H4 (cell line): ENCODE results near the gene GTPBP6. TPM values are rescaled to one million over a fixed set of nuclear protein-coding genes. Genes with fewer than 3 reads are reported as not detected.
"Not testable (repeated sequence)": the region's sequence is repeated elsewhere in the genome, so short reads cannot be mapped to it uniquely, and the experiment has no call there.

ENCODE experiments used
- DNase-seq: peaks from one replicate; pipeline ENCODE4 v3.0.0-alpha.2; 2015; ENCODE audit warnings: low spot score
- total RNA-seq: library from RNA; depleted of rRNA; stranded (reverse); fragments of >200 nt; shearing (Covaris generic); gene quantifications from 2 replicates; pipeline ENCODE4 v1.2.3, GENCODE V29; 2014

Gene GTPBP6
- total RNA-seq, 1 experiment from 2014 or later, result 40.2 TPM

DNA sequence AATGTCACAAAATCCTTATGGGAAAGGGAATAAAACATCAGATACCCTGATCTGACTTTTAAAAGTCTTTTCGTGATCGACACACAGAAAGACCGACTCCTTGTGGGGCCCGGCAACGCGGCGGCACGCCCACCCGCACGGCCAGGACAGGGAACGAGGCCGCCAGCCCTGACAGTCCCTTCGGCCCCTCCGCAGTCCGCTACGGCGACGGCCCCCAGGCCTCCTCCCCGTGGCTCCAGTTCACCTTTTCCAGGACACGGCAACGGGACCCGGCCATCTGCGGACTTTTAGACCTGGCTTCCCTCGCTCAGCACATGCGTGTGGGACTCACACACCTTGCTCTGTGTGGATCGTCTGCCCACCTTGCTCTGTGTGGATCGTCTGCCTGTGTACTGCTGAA is 33.6 kb upstream of the GTPBP6 start:
- DNase-seq, result no peak

DNA sequence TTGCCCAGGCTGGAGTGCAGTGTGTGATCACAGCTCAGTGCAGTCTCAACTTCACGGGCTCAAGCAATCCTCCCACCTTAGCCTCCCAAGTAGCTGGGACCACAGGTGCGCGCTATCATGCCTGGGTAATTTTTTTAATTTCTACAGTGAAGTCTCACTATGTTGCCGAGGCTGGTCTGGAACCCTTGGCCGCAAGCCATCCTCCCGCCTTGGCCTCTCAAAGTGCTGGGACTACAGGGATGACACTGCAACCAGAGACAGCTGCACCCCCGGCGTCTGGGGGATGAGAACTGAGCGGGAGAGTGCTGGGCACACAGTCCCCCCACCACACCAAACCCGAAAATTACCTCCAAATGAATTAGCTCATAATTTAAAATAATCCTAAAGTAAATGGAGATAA is 33.1 kb upstream of the GTPBP6 start:
- no peak for DNase-seq

DNA sequence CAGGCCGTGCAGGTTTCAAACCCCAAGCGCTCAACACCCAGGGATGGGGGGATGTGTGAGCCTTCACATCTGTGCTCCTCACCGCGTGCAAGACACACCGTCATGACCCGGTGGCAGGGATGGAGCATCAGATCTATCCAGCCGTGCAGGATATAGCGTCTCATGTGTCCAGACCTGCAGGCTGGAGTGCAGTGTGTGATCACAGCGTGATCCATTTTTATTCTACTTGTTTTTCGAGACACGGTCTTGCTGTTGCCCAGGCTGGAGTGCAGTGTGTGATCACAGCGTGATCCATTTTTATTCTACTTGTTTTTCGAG is 32.7 kb upstream of the GTPBP6 start:
- DNase-seq, result not testable (repeated sequence)

DNA sequence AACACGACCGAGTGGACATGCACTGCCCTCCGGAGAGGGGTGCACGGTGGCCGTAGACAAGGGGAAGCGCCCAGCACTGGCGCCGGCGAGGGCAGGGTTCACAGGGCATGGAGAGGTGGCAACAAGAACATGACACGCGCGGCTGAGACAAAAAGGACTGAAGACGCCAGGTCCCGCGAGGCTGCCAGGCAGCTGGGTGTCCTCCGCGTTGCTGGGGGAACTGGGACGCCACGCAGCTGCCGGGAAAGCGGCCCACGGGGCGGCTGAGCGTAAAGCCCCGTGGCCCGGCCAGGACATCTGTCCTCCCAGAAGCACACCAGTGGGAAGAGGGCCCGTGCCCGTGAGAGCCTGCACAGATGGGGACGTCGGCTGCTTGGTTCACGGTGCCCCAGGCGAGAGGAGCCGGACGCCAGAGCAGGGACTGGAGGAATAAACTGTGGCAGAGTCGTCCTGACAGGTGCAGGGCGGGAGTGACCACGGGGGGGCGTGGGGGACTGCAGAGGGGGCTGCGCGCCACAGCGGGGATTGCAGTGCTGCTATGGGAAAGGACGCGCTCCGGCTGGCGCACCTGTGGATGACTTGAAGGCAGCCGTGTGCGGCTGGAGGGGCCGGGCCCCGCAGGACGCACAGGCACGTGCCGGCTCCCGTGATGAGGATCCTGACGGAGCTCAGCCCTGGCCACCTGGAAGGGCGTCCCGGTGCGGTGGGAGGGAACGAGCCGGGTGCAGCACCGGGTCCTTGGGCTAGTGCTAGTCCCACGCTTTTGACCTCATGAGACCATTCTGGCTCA is 32.1 kb upstream of the GTPBP6 start:
- DNase-seq, result no peak

DNA sequence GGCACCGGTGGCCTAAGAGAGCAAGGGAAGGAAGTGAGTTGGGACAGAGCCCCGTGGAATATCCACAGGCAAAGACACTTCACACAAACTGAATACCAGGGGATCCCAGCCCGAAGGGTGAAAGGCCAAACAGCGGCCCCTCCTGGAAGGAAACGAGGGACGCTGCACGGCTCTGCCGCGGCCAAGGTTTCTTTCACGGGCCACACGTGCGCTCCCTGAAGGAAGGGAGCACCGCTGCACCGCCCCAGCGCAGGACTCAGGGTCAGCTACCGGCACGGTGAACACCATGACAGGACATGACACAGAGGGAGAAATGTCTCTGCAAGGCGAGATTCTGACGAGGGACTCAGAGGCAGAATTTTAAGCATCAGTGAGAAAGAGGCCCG is 31.5 kb upstream of the GTPBP6 start:
- no peak for DNase-seq

DNA sequence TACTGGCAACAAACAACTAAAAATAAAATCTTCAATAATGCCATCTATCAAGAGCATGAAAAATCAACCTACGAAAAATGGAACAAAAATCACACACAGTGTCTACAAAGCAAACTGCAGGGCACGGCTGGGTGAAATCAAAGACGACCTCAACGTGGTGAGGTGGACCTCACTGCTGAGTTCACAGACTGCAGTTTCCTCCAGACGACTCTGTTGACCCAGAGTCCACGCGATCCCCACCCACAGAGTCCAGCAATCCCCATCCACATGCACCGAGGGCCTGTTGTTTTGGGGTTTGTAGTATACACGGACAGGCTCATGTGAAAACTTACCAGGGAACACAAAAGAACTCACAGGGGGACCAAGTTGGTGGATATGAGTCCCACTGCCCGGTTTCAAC is 31.1 kb upstream of the GTPBP6 start:
- DNase-seq, result no peak

DNA sequence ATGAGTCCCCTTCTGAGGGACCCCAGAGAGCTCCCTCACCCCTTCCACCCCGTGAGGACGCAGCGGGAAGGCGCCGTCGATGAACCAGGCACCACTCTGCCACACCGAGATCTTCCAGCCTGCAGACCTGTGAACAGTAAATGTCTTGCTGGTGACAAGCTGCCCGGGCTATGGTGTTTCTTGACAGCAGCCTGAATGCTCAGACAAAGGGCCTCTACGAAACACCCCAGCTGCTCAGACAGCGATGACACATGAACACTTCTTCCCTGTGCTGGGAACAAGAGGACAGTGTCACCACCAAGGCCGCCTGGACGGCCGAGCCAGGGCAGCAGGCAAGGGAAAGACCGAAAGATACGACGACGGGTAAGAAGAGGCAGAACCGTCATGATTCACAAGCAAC is 30.6 kb upstream of the GTPBP6 start:
- no peak for DNase-seq

DNA sequence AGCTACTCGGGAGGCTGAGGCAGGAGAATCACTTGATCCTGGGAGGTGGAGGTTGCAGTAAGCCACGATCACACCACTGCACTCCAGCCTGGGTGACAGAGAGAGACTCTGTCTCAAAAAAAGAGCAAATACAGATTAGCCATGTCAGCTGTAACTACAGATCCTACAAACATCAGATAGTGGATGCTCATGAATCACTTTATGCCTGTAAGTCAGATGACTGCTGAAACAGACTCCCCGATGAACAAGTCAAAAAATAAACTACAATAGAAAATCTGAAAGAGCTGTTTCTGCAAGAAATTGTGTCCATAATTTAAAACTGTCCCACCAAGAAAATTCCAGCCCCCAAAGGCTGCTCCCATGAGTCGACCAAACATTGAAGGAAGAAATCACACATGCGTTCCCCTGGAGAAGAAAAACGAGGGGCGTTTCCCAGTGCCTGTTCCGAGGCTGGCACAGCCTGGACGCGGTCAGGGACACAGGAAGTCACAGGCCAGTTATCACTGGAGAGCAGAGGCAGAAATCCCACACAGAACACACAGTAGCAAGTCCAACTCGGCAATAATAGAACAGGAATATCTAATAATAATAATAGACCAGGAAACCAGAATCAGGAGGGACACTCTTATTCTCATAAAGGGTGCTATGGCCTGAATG is 30.0 kb upstream of the GTPBP6 start:
- no peak for DNase-seq

DNA sequence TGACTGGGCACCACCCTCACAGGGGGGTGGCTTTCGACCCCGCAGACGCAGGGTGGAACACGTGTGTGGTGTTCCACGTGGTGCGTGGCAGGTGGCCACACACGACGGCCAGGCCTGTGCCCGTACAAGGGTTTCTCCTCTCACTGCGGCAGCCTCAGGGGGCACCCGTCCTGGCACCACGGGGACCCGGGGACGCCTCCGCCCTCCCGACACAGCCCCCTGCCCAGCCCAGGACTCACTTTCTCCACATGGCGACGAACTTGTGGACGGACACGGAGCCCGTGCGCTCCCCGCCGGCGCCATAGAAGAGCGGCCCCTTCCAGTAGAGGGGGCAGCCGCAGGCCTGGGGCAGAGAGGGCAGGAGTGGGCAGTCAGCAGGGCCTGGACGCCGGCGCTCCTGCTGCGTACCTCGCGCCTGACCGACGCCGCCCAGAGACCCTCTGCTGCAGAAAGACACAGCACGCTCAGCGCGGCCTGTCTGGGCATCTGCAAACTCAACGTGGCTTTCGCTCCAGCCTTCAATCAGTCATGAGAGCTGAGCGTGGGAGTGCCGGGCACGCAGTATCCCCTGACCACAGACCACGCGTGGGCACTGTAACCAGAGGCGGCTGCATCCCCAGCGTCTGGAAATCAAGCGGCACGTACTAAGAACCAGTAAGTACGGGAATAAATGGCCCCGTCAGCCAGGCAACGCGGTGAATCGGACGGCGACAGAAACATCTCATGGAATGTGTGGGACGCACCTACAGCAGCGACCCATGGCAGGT is 28.9 kb upstream of the GTPBP6 start:
- DNase-seq, result no peak

DNA sequence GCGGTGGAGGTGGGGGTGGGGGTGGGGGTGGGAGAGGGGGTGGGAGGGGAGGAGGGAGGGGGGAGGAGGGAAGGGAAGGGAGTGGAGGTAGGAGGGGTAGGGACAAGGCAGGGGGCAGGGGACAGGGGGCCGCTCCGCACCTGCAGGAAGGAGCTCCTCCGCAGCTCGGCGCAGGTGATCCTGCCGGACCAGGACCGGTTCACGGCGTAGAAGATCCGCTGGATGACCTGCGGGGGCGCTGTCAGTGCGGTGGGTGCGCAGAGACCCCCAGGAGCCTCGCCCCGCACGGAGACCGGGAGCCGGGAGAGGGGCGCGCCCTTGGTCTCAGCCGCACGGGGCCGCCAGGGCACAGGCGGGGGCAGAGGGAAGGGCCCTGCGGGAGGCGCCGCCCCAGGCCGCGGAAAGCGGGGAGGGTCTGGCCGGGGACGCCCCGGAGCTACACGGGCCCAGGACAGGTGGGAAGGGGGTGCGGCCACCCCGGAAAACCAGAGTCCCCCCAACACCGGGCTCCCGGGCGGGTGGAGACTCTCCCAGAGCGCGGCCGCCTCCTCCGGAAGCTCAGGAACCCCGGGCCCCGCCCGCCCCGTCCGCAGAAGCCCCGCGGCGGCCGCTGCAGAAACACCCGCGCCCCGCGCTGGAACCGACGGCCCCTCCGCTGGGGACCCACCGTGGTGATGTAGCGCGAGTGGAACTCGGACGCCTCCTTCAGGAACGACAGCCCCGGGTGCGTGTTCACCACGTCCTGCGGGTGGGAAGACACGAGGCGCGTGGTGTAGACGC is 27.6 kb upstream of the GTPBP6 start:
- DNase-seq, result no peak

DNA sequence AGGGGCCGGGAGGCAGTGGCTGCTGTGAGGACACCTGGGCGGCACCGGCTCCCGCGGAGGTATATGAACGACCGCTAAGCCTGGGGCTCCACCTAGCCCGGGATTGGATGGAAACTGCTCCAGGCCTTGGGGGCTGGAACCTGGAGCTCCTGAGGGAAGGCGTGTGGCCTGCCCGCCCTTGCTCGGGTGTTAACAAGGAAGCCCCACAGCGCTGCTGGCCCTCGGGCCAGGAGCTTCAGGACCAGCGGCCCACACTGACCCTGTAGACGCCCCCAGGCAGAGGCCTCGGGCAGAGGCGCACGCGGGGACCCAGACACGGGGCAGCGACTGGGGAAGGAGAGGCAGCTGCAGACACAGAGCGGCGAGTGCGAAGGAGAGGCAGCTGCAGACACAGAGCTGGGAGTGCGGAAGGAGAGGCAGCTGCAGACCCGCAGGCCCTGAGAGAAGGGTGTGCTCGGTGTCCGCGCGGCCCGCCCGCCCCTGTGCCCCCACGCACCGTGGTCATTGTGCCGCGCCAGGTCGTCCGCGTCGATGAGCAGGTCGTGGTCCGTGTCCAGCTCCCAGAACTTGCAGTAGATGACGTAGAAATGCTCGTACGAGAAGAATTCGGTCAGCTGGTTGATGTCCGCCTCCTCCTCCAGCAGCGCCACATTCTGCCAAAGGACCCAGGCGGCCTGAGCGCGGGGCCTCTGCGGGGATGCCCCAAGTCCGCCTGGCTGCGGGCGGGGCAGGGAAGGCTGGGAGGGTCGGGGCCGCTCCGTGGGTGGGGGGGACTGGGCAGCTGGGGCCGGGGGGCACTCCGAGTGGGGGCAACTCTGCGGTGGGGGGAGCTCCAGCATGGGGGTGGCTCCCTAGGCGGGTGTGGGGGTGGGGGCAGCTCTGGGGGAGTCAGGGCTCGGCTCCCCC is 26.7 kb upstream of the GTPBP6 start:
- no peak for DNase-seq

DNA sequence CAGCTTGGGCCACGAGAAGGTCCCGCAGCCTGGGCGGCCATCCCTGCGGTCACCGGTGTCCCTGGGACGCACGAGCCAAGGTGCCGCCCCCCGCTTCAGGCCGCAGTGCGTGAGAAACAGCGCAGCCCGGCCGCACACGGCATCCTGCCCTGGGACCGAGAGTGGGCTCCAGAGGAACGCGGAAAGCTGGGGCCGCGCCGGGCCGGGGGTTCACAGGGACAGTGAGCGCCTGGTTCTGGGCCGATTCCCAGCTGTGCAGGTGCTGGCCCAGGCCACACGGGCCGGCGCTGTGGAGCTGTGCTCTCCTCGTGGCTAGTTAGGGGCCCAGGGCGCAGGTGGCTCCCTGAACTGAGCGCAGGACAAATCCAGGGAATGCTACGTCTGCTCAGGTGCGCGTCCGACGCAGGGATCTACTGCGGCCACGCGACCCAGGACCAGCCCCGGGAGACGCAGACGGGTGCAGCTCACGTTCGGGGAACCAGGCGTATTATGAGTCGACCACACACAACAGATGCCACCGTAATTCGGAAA is 25.8 kb upstream of the GTPBP6 start:
- no peak for DNase-seq

DNA sequence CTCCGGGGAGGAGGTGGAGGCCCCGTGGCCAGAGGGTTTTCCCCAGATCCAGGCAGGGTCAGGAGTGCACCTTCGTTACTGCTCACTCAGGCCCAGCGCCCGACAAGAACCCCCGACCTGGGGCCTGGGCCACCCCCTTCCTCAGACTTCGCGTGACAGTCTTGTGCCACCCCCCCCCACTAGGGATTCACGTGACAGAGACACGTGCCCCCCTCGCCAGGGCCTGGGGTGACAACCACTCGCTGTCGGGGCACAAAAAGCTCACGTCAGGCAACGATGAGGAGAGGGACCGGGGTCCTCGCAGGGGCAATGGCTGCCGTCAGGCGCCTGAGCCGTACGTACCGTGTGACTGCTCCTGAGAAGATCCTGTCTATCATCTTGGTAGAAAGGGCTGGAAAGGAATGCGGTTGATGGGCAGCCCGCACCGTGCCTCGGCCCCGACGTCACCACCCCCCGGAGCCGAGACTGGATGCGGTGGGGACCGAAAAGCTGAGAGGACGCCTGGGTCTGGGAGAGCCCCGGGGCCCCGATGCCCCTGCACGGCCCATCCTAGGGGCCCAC is 23.0 kb upstream of the GTPBP6 start:
- no peak for DNase-seq

DNA sequence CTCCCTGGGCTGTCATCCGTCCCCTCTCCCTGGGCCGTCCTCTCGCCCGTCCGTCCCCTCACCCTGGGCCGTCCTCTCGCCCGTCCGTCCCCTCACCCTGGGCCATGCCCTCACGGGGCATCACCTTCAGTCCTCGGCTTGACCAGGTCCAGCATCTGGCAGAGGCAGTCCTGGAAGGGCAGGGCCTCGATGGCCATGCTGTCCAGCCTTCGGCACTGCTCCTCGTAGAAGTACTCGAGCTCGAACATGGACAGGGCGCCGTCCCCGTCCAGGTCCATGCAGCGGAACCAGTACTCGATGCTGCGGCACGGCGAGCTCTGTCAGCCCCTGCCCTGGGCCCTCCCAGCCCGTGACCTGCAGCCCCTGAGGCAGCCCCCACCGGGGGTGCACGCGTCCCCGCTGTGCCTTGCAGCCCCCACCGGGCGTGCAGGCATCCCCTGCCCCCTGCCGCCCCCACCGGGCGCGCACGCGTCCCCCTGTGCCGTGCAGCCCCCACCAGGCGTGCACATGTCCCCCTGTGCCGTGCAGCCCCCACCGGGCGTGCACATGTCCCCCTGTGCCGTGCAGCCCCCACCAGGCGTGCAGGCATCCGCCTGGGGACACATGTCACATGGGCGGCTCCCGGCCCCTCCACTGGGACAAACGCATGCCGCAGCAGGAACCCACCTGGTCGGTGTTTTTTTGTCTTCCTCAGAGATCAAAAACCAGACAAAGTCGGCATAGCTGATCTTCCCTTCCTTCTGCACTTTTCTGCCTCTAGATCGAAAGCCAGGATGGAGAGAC is 22.2 kb upstream of the GTPBP6 start:
- DNase-seq, result no peak

DNA sequence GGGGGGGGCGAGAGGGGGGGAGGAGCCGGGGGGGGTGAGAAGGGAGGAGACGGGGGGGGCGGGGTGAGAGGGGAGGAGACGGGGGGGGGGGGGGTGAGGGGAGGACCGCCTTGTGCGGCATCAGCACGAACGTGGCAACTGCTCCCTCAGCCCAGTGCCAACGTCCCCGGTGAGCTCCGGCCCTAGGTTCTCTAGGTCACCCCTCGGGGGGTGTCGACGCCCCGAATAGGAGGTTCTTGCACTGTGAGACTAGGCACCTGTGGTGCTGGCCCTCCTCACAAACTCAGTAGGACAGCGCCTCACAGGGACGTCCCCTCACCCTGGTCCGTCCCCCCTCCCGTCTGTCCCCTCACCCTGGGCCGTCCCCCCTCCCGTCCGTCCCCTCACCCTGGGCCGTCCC is 21.5 kb upstream of the GTPBP6 start:
- DNase-seq, result no peak

DNA sequence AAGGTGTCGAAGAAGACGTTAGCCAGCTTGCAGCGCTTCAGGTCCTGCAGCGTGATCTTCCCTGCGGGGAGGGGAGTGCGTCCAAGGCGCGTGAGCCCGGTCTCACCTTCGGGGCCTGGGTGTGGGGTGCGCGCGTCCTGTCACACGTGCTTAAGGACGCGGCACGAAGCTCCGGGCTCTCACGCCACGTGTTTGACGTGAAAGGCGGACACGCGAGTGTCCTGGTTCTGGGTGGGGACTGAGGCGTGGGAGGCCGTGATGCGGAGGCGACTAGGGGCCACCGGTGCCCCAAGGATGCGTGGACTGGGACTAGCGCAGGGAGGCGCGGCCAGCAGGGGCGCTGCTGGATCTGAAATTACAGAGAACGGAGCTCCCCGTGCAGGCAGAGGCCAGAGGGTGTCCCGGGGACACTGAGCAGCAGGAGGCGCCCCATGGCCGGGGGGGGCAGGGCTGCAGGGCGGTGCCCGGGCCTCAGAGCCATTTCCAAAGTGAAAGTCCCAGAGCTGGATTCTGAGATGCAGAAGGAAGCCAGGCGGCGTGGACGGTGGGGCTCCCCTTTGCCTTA is 20.3 kb upstream of the GTPBP6 start:
- DNase-seq, result no peak

DNA sequence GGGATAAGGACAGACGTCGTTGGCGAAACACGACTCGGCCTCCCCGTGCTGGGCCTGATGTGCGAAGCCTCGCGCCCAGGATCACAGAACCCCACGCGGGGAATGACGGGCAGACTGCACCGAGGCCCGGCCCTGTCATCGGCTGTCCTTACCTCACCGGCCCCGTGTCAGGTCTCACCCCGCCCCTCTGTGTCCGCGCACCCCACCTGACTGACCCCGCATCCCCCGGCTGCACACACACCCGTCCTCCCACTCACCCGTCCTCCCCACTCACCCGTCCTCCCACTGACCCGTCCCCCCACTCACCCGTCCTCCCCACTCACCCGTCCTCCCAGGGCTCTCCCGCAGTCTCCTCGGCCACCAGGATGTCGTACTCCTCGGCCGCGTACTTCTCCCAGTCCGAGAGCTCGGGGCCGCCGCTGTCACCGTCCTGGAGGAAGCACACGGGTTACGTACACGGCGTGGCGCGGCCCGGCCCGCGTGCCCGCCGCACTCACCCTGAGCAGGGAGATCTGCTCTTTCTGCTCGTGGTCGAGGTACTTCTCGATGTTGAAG is 19.8 kb upstream of the GTPBP6 start:
- DNase-seq, result no peak

DNA sequence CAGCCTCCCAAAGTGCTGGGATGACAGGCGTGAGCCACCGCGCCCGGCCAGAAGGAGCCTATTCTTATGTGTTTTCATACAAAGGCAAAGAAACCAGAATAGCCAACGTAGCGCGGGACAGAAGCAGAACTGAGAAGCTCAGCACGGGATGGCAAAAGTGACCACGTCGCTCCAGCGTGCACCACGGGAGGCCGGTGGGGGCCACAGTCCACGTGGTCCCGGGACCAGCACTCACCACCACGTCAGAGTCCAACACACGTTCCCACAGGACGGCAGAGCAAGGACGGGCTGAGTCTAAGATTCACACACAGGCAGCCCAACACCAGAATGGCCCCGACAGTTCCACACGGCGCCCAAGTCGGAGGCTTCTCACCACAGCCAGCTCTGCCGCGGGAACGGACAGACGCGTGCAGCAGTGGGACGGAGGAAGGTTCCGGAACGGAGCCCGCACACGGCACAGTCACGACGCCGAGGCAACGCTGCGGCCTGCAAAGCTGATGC is 18.8 kb upstream of the GTPBP6 start:
- DNase-seq, result no peak

DNA sequence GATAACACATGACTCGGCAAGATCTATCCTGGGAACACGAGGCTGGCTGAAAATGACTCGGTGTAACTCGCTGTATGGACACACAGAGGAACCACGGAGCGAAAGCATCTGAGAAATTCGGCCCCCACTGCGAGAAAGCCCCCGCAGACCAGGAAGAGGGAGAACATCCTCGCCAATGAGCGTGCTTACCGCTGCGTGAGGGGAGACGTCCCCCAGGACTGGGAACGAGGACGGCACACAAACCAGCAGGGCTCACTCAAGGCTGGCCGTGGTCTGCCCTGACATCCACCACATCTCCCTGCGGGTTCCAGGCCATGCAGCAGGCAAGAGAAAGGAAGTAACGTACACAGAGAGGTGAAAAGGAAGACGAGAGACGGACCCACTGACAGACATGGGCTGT is 17.6 kb upstream of the GTPBP6 start:
- DNase-seq, result no peak
